Progenitor cell of endocrine pancreas (in vitro differentiated cells): Measurements from ENCODE around the gene MRPL37. TPM values are rescaled to one million over a fixed set of nuclear protein-coding genes. Genes with fewer than 3 reads are reported as not detected.

ENCODE experiments used
- DNase-seq: peaks from one replicate; pipeline ENCODE4 v3.0.0; 2021; ENCODE audit warnings: low spot score; ENCODE audit not compliant: unreplicated experiment
- H3K27ac Mint-ChIP-seq: 2 replicates; pipeline ENCODE4 v1.8.0; 2021; ENCODE audit warnings: mild to moderate bottlenecking, moderate library complexity, mixed read lengths
- H3K27me3 Mint-ChIP-seq: 2 replicates; pipeline ENCODE4 v1.8.0; 2021; ENCODE audit warnings: mixed read lengths
- H3K36me3 Mint-ChIP-seq: 2 replicates; pipeline ENCODE4 v1.8.0; 2022; ENCODE audit warnings: mixed read lengths; ENCODE audit not compliant: insufficient read depth
- H3K4me1 Mint-ChIP-seq: 2 replicates; pipeline ENCODE4 v1.8.0; 2021; ENCODE audit warnings: low read depth, mixed read lengths
- H3K4me3 Mint-ChIP-seq: 2 replicates; pipeline ENCODE4 v1.8.0; 2021; ENCODE audit warnings: low read depth, mild to moderate bottlenecking, moderate library complexity, mixed read lengths
- H3K9me3 Mint-ChIP-seq: 2 replicates; pipeline ENCODE4 v1.8.0; 2021; ENCODE audit warnings: low read depth, mixed read lengths
- CTCF ChIP-seq: fragments of 200-600 bp; sonication (generic); IDR thresholded peaks from one replicate; pipeline ENCODE4 v1.5.0; 2021; ENCODE audit warnings: antibody characterized with exemption, mild to moderate bottlenecking; ENCODE audit not compliant: unreplicated experiment
- total RNA-seq: library from RNA; stranded (reverse); gene quantifications from 2 replicates; pipeline ENCODE4 v1.2.1, GENCODE V29; 2021

The MRPL37 gene
- total RNA-seq, 1 donor from 2014 or later, result 61.9 TPM

GRCh38 chr1:54173681-54174080 lies 26.3 kb upstream of the MRPL37 start:
- H3K36me3 Mint-ChIP-seq, result peaks cover 2% of the 10 kb centered on the region
- no peak overlapping the region for H3K4me3 Mint-ChIP-seq
- no peak overlapping the region for H3K27ac Mint-ChIP-seq
- TF ChIP-seq CTCF, result no peak
- no peaks in the 10 kb centered on the region for H3K4me1 Mint-ChIP-seq
- DNase-seq, result no peak
- no peaks in the 10 kb centered on the region for H3K27me3 Mint-ChIP-seq
- no peaks in the 10 kb centered on the region for H3K9me3 Mint-ChIP-seq

- no peak for TF ChIP-seq CTCF
- no peaks in the 10 kb centered on the region for H3K4me1 Mint-ChIP-seq
- no peak for DNase-seq
- H3K9me3 Mint-ChIP-seq, result no peaks in the 10 kb centered on the region
- peaks cover 2% of the 10 kb centered on the region for H3K36me3 Mint-ChIP-seq
- H3K4me3 Mint-ChIP-seq, result no peak overlapping the region
- H3K27ac Mint-ChIP-seq, result no peak overlapping the region
- no peaks in the 10 kb centered on the region for H3K27me3 Mint-ChIP-seq
Observed at GRCh38 chr1:54174106-54174505, 25.9 kb upstream of the MRPL37 start.

- Mint-ChIP-seq H3K9me3 (no peaks in the 10 kb centered on the region), H3K36me3 (peaks cover 4% of the 10 kb centered on the region), H3K27ac (no peak overlapping the region), H3K27me3 (no peaks in the 10 kb centered on the region), H3K4me1 (no peaks in the 10 kb centered on the region), H3K4me3 (no peak overlapping the region)
- no peak for TF ChIP-seq CTCF
- no peak for DNase-seq
Observed at GRCh38 chr1:54176621-54177327, 23.2 kb upstream of the MRPL37 start.

GRCh38 chr1:54177726-54178125 lies 22.2 kb upstream of the MRPL37 start:
- H3K27me3 Mint-ChIP-seq, result no peaks in the 10 kb centered on the region

More at GRCh38 chr1:54177726-54178125, 22.2 kb upstream of the MRPL37 start:
- H3K27ac Mint-ChIP-seq, result no peak overlapping the region
- H3K36me3 Mint-ChIP-seq, result peaks cover 4% of the 10 kb centered on the region
- DNase-seq, result no peak
- H3K4me3 Mint-ChIP-seq, result no peak overlapping the region
- H3K4me1 Mint-ChIP-seq, result no peaks in the 10 kb centered on the region
- H3K9me3 Mint-ChIP-seq, result no peaks in the 10 kb centered on the region
- no peak for TF ChIP-seq CTCF
